GM21390 (cell line): ENCODE results near the gene MORF4L1.
"Not testable (repeated sequence)": the region's sequence is repeated elsewhere in the genome, so short reads cannot be mapped to it uniquely, and the experiment has no call there.

ENCODE experiments used
- ATAC-seq: cut with Tn5 transposase; IDR thresholded peaks from one replicate; pipeline ENCODE4 v1.9.1; 2021; ENCODE audit not compliant: unreplicated experiment

MORF4L1 gene

GRCh38 chr15:78855746-78856145, 16.9 kb upstream of the MORF4L1 start:
- no peak for ATAC-seq

- ATAC-seq = peak; percentile 93
Observed at GRCh38 chr15:78859971-78860719, 12.5 kb upstream of the MORF4L1 start.

- ATAC-seq = not testable (repeated sequence)
Observed at GRCh38 chr15:78865585-78865984, 7.1 kb upstream of the MORF4L1 start.

GRCh38 chr15:78866031-78866430, 6.7 kb upstream of the MORF4L1 start:
- not testable (repeated sequence) for ATAC-seq

GRCh38 chr15:78866803-78867202, 5.9 kb upstream of the MORF4L1 start:
- ATAC-seq = no peak

GRCh38 chr15:78868366-78868765, 4.3 kb upstream of the MORF4L1 start:
- ATAC-seq = no peak

- ATAC-seq = not testable (repeated sequence)
Observed at GRCh38 chr15:78871483-78872127, 1.1 kb upstream of the MORF4L1 start.

- ATAC-seq = peak; percentile 63
Observed at GRCh38 chr15:78872972-78873792, 492 bp downstream of the MORF4L1 start.

- no peak for ATAC-seq
Observed at GRCh38 chr15:78873793-78874765, 1.4 kb downstream of the MORF4L1 start.

- ATAC-seq = no peak
Observed at GRCh38 chr15:78875107-78875914, 2.6 kb downstream of the MORF4L1 start.

- not testable (repeated sequence) for ATAC-seq
Observed at GRCh38 chr15:78876954-78877353, 4.3 kb downstream of the MORF4L1 start.

GRCh38 chr15:78878356-78878755, 5.7 kb downstream of the MORF4L1 start:
- no peak for ATAC-seq

GRCh38 chr15:78879517-78880241, 7.0 kb downstream of the MORF4L1 start:
- ATAC-seq = no peak

GRCh38 chr15:78880242-78880533, 7.5 kb downstream of the MORF4L1 start:
- ATAC-seq = no peak

- no peak for ATAC-seq
Observed at GRCh38 chr15:78880813-78881212, 8.1 kb downstream of the MORF4L1 start.

- ATAC-seq = no peak
Observed at GRCh38 chr15:78881681-78882080, 9.0 kb downstream of the MORF4L1 start.

- no peak for ATAC-seq
Observed at GRCh38 chr15:78889000-78889399, 16.3 kb downstream of the MORF4L1 start.

GRCh38 chr15:78893538-78893937, 20.8 kb downstream of the MORF4L1 start:
- ATAC-seq = peak; percentile 60

GRCh38 chr15:78895471-78895870, 22.8 kb downstream of the MORF4L1 start:
- ATAC-seq = no peak
